ENCODE measurements around the gene C15orf40.
"Not testable (repeated sequence)": the region's sequence is repeated elsewhere in the genome, so short reads cannot be mapped to it uniquely, and the experiment has no call there.

Gene C15orf40

GRCh38 chr15:82950746-82951370 lies 60.6 kb downstream of the C15orf40 start:
- no peak for DNase-seq

GRCh38 chr15:82950295-82950694 lies 61.1 kb downstream of the C15orf40 start:
- DNase-seq, result no peak

DNA sequence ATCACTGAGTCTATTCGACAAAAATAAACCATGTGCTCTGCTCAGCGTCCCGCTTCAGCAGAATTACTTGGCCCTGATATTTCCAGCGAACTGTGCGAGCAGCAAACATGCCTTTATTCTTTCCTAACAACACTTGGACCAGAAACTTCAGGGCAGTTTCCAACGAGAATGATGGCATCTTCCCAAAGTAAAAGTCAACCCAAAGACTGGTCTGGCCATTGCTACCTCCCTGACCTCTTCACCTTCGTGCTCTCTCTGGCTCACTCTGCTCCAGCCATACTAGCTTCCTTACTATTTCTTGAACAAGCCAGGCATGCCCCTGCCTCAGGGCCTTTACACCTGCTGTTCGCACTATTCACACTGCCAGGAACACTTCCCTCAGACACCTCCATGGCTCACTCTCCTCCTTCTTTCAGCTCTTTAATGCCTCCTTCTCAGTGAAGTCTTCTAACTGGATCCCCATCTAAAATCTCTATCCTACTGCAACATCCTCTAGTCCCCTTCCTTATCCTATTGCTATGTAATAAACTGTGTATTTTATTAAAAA lies 65.2 kb downstream of the C15orf40 start:
- DNase-seq, result no peak

- DNase-seq, result no peak
These were observed 66.1 kb downstream of the C15orf40 start for GRCh38 chr15:82945326-82945725.

- DNase-seq, result no peak
These were observed 66.6 kb downstream of the C15orf40 start for GRCh38 chr15:82944821-82945220.

DNA sequence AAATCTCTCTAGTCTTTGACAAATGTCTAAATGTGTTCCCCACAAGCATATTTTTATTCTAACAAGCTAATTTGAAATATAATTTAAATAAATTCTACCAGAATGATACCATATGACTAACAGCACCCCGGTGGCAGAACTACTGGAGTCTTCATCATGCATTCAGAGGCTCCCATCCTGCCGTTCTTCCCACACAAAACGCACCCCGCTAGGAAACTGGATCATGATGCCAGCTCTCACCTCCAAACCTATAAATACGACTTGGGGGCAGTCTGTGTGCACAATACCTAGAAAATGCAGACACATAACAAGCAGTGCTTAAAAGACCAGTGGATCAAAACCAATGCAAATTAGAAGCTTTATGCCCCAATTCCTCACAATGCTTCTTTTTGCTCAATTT lies 67.4 kb downstream of the C15orf40 start:
- DNase-seq, result no peak

DNA sequence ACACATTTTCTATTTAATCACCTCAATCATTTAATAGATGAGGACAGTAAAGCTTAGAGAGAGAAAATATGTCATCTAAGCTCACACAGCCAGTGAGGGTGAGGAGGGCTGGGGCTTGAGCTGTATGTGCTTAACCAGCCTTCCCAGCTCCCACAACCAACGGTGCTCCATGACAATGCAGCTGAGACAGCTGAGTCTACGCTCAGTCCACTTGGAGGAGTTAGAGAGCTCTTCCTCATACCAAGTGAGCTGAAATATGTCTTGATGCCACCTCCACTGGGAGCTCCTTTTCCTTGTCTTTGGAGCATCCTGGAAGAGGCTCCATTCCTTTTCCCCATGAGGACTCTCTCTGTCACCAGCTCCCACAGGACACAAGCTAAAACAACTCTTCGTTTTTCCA lies 68.3 kb downstream of the C15orf40 start:
- no peak for DNase-seq

GRCh38 chr15:82942691-82943090 lies 68.7 kb downstream of the C15orf40 start:
- DNase-seq, result no peak

DNA sequence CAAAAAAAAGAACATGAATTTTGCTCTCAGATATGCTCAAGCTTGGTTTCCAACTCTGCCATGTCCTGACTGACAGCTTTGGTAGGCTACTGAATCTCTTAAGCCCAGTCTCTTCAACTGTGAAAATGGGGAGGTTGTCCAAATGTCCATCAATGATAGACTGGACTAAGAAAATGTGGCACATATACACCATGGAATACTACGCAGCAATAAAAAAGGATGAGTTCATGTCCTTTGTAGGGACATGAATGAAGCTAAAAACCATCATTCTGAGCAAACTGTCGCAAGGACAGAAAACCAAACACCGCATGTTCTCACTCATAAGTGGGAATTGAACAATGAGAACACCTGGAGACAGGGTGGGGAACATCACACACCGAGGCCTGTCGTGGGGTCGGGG lies 71.8 kb downstream of the C15orf40 start:
- not testable (repeated sequence) for DNase-seq

All from NCI-H1694 treated with DMSO at 0.1 percent for 48 hours (cell line).